Lower leg skin (tissue), 3 donors: ENCODE measurements around the gene ACKR3.

ENCODE experiments used
- POLR2A ChIP-seq, 2 donors: fragments of 450-650 bp; IDR thresholded peaks; one replicate each; pipeline ENCODE4 v1.6.1; 2016 to 2017; ENCODE audit warnings: antibody characterized with exemption in 2 of 2, mild to moderate bottlenecking in 1 of 2, moderate library complexity in 1 of 2
- TF ChIP-seq, protein P1 (sequence below), 3 donors: fragments of 450-650 bp; IDR thresholded peaks; one replicate each; pipeline ENCODE4 v1.5.1; 2016; ENCODE audit warnings: antibody characterized with exemption in 3 of 3, mild to moderate bottlenecking in 3 of 3, moderate library complexity in 2 of 3

DNA sequence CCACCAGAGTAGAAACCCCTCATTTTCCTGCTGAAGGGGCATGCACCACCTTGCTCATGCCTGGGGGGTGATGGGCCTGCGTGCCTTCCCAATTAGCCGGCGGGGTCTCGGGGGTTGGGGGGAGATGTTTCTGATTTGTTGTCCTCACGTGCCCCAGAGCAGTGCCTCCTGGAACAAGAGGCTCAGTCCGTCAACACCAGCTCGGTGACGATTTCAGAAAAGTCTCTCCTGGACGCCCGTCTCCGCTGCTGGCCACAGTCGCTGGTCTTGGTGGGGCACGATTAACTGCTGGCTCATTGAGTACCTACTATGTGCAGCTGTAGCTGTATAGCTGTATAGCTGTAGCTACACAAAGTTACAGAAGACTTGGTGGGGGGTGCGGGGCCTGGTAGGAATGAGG lies 4.4 kb downstream of the ACKR3 start:
- TF ChIP-seq, protein P1, sequence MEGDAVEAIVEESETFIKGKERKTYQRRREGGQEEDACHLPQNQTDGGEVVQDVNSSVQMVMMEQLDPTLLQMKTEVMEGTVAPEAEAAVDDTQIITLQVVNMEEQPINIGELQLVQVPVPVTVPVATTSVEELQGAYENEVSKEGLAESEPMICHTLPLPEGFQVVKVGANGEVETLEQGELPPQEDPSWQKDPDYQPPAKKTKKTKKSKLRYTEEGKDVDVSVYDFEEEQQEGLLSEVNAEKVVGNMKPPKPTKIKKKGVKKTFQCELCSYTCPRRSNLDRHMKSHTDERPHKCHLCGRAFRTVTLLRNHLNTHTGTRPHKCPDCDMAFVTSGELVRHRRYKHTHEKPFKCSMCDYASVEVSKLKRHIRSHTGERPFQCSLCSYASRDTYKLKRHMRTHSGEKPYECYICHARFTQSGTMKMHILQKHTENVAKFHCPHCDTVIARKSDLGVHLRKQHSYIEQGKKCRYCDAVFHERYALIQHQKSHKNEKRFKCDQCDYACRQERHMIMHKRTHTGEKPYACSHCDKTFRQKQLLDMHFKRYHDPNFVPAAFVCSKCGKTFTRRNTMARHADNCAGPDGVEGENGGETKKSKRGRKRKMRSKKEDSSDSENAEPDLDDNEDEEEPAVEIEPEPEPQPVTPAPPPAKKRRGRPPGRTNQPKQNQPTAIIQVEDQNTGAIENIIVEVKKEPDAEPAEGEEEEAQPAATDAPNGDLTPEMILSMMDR (IDR thresholded peaks at IDR 0.05), result no peak
- TF ChIP-seq POLR2A (IDR thresholded peaks at IDR 0.05), result no peak
